Neuronal stem cell (in vitro differentiated cells): ENCODE measurements around the gene SND1.

Experiments
- DNase-seq: peaks from one replicate; pipeline ENCODE4 v3.0.0-alpha.2; 2013; ENCODE audit warnings: low spot score
- H2AFZ ChIP-seq: one replicate; pipeline ENCODE4 v1.6.1; 2013; ENCODE audit warnings: mild to moderate bottlenecking, low read length, inconsistent platforms
- H2AK5ac ChIP-seq: 2 replicates; pipeline ENCODE4 v1.6.1; 2013; ENCODE audit warnings: low read depth, mild to moderate bottlenecking, inconsistent platforms, low read length, moderate library complexity, mixed read lengths
- H2BK120ac ChIP-seq: 2 replicates; pipeline ENCODE4 v1.6.1; 2013; ENCODE audit warnings: low read depth, mild to moderate bottlenecking, inconsistent platforms, low read length, moderate library complexity, mixed read lengths
- H2BK12ac ChIP-seq: one replicate; pipeline ENCODE4 v1.6.1; 2013; ENCODE audit warnings: low read length, inconsistent platforms
- H2BK15ac ChIP-seq: 2 replicates; pipeline ENCODE4 v1.6.1; 2013; ENCODE audit warnings: mild to moderate bottlenecking, low read length, inconsistent platforms, mixed read lengths
- H2BK5ac ChIP-seq: one replicate; pipeline ENCODE4 v1.6.1; 2013; ENCODE audit warnings: inconsistent platforms, mild to moderate bottlenecking, low read length, moderate library complexity
- H3K14ac ChIP-seq: one replicate; pipeline ENCODE4 v1.6.1; 2013; ENCODE audit warnings: low read length, inconsistent platforms
- H3K18ac ChIP-seq: 2 replicates; pipeline ENCODE4 v1.6.1; 2013; ENCODE audit warnings: low read length, inconsistent platforms
- H3K23ac ChIP-seq: 2 replicates; pipeline ENCODE4 v1.6.1; 2013; ENCODE audit warnings: low read depth, mild to moderate bottlenecking, mixed read lengths, low read length, inconsistent platforms; ENCODE audit not compliant: poor library complexity
- H3K27ac ChIP-seq: replicated peaks from 3 replicates; pipeline ENCODE4 v1.5.1; 2013; ENCODE audit warnings: low read length, inconsistent platforms
- H3K27me3 ChIP-seq, 3 experiments: 2 replicates each; pipeline ENCODE4 v1.6.1; 2013; ENCODE audit warnings: low read length in 3 of 3, mild to moderate bottlenecking in 2 of 3, inconsistent platforms in 1 of 3, low read depth in 1 of 3, mixed read lengths in 1 of 3, moderate library complexity in 1 of 3; ENCODE audit not compliant: control insufficient read depth in 3 of 3, insufficient read depth in 3 of 3
- H3K36me3 ChIP-seq, 2 donors: replicated peaks in 1 of 2; 2 replicates each; pipeline ENCODE4 v1.6.1; 2013; ENCODE audit warnings: low read length in 2 of 2; ENCODE audit not compliant: control insufficient read depth in 2 of 2, insufficient read depth in 2 of 2
- H3K4ac ChIP-seq: 2 replicates; pipeline ENCODE4 v1.6.1; 2013; ENCODE audit warnings: inconsistent platforms, mild to moderate bottlenecking, low read length, moderate library complexity
- H3K4me1 ChIP-seq, 2 donors: 1 replicate in 1 of 2; 2 replicates in 1 of 2; pipeline ENCODE4 v1.6.1; 2013; ENCODE audit warnings: low read length in 2 of 2, low read depth in 1 of 2; ENCODE audit not compliant: control insufficient read depth in 2 of 2, insufficient read depth in 1 of 2
- H3K4me2 ChIP-seq: one replicate; pipeline ENCODE4 v1.6.1; 2013; ENCODE audit warnings: mild to moderate bottlenecking, low read length, inconsistent platforms; ENCODE audit not compliant: insufficient read depth, poor library complexity, severe bottlenecking
- H3K4me3 ChIP-seq, 2 donors: 2 replicates each; pipeline ENCODE4 v1.5.1; 2013; ENCODE audit warnings: low read length in 2 of 2, mild to moderate bottlenecking in 2 of 2, inconsistent platforms in 1 of 2, moderate library complexity in 1 of 2
- H3K79me1 ChIP-seq: one replicate; pipeline ENCODE4 v1.6.1; 2013; ENCODE audit warnings: low read depth, mild to moderate bottlenecking, inconsistent platforms, low read length, moderate library complexity
- H3K9ac ChIP-seq: one replicate; pipeline ENCODE4 v1.6.1; 2013; ENCODE audit warnings: mild to moderate bottlenecking, low read depth, low read length, inconsistent platforms; ENCODE audit not compliant: poor library complexity
- H3K9me3 ChIP-seq, 2 donors: replicated peaks in 1 of 2; 2 replicates each; pipeline versions ENCODE3 to v1.6.1; 2013; ENCODE audit warnings: low read length in 2 of 2, mild to moderate bottlenecking in 2 of 2, inconsistent platforms in 1 of 2, low read depth in 1 of 2, mixed read lengths in 1 of 2, moderate library complexity in 1 of 2; ENCODE audit not compliant: control insufficient read depth in 2 of 2, insufficient read depth in 1 of 2
- H4K8ac ChIP-seq: one replicate; pipeline ENCODE4 v1.6.1; 2013; ENCODE audit warnings: low read depth, mild to moderate bottlenecking, inconsistent platforms, low read length, moderate library complexity
- H4K91ac ChIP-seq: one replicate; pipeline ENCODE4 v1.6.1; 2013; ENCODE audit warnings: low read length, low read depth, mild to moderate bottlenecking, inconsistent platforms; ENCODE audit not compliant: poor library complexity
- WGBS, 2 donors: extraction: QIAGEN DNeasy Blood & Tissue Kit; methylation state at CpG; one replicate each; pipeline ENCODE4 v1.1.7; 2013; ENCODE audit warnings: missing lambda C conversion rate in 2 of 2, mixed read lengths in 1 of 2; ENCODE audit not compliant: insufficient read length in 2 of 2, insufficient replicate concordance in 1 of 2; ENCODE audit errors: extremely low coverage in 2 of 2; 5-methylcytosine and 5-hydroxymethylcytosine counted together

SND1 gene

GRCh38 chr7:128091106-128091505 lies 439.1 kb downstream of the SND1 start:
- Histone ChIP-seq H3K27me3 (no peaks in the 10 kb centered on the region), H2AFZ (no peak overlapping the region), H3K4ac (no peak overlapping the region), H3K14ac (no peak overlapping the region), H4K8ac (no peak overlapping the region), H3K4me3 (no peak overlapping the region), H3K18ac (no peak overlapping the region), H2BK5ac (no peak overlapping the region), H3K23ac (no peak overlapping the region), H3K9ac (no peak overlapping the region), H3K79me1 (no peaks in the 10 kb centered on the region), H3K36me3 (peaks cover 21 to 78% of the 10 kb centered on the region in 2 donors), H3K9me3 (no peaks in the 10 kb centered on the region), H4K91ac (no peak overlapping the region), H2BK12ac (no peak overlapping the region), H3K27ac (no peak overlapping the region), H3K4me1 (peaks cover 0 to 3% of the 10 kb centered on the region in 2 donors), H2AK5ac (no peak overlapping the region), H2BK15ac (no peak overlapping the region), H3K4me2 (no peak overlapping the region), H2BK120ac (no peak overlapping the region)
- no CpG with 5 or more reads among the region's 3 CpGs for WGBS, 2 donors
- DNase-seq: no peak

- H2AK5ac ChIP-seq: no peak overlapping the region
- DNase-seq: no peak
- H2BK15ac ChIP-seq: no peak overlapping the region
- H3K4ac ChIP-seq: no peak overlapping the region
- no peak overlapping the region for H2BK120ac ChIP-seq
- WGBS, 2 donors: no CpG with 5 or more reads among the region's 5 CpGs
- H3K14ac ChIP-seq: no peak overlapping the region
- H3K23ac ChIP-seq: no peak overlapping the region
- H3K9me3 ChIP-seq: no peaks in the 10 kb centered on the region
- H2BK12ac ChIP-seq: no peak overlapping the region
- peaks cover 21 to 67% of the 10 kb centered on the region in 2 donors for H3K36me3 ChIP-seq
- no peak overlapping the region for H3K18ac ChIP-seq
- H2AFZ ChIP-seq: no peak overlapping the region
- no peak overlapping the region for H3K4me3 ChIP-seq
- H4K91ac ChIP-seq: no peak overlapping the region
- no peak overlapping the region for H3K27ac ChIP-seq
- H2BK5ac ChIP-seq: no peak overlapping the region
- no peak overlapping the region for H3K9ac ChIP-seq
- H3K4me1 ChIP-seq: peaks cover 0 to 3% of the 10 kb centered on the region in 2 donors
- H3K79me1 ChIP-seq: no peaks in the 10 kb centered on the region
- no peaks in the 10 kb centered on the region for H3K27me3 ChIP-seq
- no peak overlapping the region for H3K4me2 ChIP-seq
- no peak overlapping the region for H4K8ac ChIP-seq
Measured at GRCh38 chr7:128092221-128092620, 440.2 kb downstream of the SND1 start.

- Histone ChIP-seq H3K4me1 (peaks cover 0 to 3% of the 10 kb centered on the region in 2 donors), H3K14ac (no peak overlapping the region), H2BK15ac (no peak overlapping the region), H3K27ac (no peak overlapping the region), H3K4me3 (no peak overlapping the region), H2AK5ac (no peak overlapping the region), H4K8ac (no peak overlapping the region), H2BK5ac (no peak overlapping the region), H3K9ac (no peak overlapping the region), H4K91ac (no peak overlapping the region), H3K27me3 (no peaks in the 10 kb centered on the region), H3K9me3 (no peaks in the 10 kb centered on the region), H3K4ac (no peak overlapping the region), H2BK120ac (no peak overlapping the region), H2BK12ac (no peak overlapping the region), H3K4me2 (no peak overlapping the region), H3K79me1 (no peaks in the 10 kb centered on the region), H3K23ac (no peak overlapping the region), H3K36me3 (peaks cover 16 to 54% of the 10 kb centered on the region in 2 donors), H3K18ac (no peak overlapping the region), H2AFZ (no peak overlapping the region)
- WGBS, 2 donors: no CpG with 5 or more reads among the region's 14 CpGs
- DNase-seq: no peak
Measured at GRCh38 chr7:128093614-128094570, 441.9 kb downstream of the SND1 start.

- H3K27me3 ChIP-seq: no peaks in the 10 kb centered on the region
- no CpG with 5 or more reads among the region's 8 CpGs for WGBS, 2 donors
- H2BK5ac ChIP-seq: no peak overlapping the region
- H3K4me1 ChIP-seq: peaks cover 0 to 3% of the 10 kb centered on the region in 2 donors
- H2AK5ac ChIP-seq: no peak overlapping the region
- H3K4me3 ChIP-seq: no peak overlapping the region
- no peak overlapping the region for H3K27ac ChIP-seq
- no peak overlapping the region for H3K18ac ChIP-seq
- H3K9me3 ChIP-seq: no peaks in the 10 kb centered on the region
- no peak overlapping the region for H3K14ac ChIP-seq
- DNase-seq: no peak
- no peak overlapping the region for H3K23ac ChIP-seq
- H3K36me3 ChIP-seq: peaks cover 12 to 48% of the 10 kb centered on the region in 2 donors
- H2BK12ac ChIP-seq: no peak overlapping the region
- no peak overlapping the region for H2BK15ac ChIP-seq
- H4K8ac ChIP-seq: no peak overlapping the region
- H3K4me2 ChIP-seq: no peak overlapping the region
- H2AFZ ChIP-seq: no peak overlapping the region
- no peak overlapping the region for H4K91ac ChIP-seq
- H3K4ac ChIP-seq: no peak overlapping the region
- no peak overlapping the region for H3K9ac ChIP-seq
- H2BK120ac ChIP-seq: no peak overlapping the region
- H3K79me1 ChIP-seq: no peaks in the 10 kb centered on the region
Measured at GRCh38 chr7:128094686-128095085, 442.7 kb downstream of the SND1 start.
